Measurements from ENCODE around the gene GTPBP3.

GTPBP3 gene

DNA sequence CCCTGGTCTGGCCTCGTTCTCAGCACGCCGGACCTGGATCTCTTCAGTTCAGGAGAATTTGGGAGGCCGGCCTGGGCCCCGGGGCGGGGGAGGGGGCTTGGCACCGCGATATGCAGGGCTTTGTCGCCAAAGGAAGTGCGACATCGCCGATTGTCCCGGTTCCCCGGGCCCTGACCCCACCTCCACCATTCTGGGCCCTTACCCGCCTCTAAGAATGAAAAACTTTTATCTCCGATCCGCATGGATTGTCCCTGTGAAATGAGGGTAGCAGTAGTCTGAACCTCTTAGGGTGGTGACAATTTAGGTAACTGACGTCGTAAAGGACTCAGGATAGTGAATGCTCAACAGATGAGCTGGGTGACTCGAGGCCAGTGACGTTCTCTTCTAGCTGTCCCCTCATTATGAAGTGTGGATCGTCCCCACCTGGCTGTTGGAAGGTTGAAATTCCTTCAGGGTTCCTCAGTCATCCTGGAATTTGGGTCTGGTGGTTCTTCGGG lies 27.3 kb upstream of the GTPBP3 start:
- DNase-seq, result no peak

DNA sequence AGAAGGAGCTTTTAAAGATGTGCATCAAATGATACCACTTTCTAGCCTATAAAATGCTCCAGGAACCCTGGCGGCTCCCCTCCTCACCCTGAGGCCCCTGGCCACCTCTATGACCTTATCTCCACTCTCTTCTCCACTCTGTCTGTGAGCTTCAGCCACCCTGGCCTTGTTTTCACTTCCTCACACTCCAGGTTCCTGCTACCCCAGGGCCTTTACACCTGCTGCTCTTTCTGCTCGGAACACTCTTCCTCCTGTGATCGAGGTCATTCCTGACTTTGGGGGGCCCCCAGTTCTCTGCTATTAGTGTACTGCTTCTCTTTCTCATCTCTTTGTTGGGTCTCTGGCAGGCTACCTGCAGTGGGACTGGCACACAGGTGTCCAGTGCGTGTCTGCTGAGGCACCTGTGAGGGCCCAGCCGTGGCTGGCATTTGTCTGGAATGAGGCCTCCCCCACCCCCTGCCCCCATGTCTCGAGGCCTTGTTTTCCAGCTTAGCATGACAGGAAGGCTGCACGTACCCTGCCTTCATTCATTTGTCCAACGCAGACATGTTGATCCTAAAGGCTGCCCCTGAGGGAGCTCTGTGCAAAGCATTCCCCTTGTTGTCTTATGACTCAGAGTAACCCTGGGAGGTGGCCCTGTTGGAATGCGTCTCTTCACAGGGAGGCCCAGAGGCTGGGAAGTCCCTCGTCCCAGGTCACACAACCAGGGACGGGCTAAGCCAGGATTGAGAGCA lies 25.7 kb upstream of the GTPBP3 start:
- no peak for DNase-seq

DNA sequence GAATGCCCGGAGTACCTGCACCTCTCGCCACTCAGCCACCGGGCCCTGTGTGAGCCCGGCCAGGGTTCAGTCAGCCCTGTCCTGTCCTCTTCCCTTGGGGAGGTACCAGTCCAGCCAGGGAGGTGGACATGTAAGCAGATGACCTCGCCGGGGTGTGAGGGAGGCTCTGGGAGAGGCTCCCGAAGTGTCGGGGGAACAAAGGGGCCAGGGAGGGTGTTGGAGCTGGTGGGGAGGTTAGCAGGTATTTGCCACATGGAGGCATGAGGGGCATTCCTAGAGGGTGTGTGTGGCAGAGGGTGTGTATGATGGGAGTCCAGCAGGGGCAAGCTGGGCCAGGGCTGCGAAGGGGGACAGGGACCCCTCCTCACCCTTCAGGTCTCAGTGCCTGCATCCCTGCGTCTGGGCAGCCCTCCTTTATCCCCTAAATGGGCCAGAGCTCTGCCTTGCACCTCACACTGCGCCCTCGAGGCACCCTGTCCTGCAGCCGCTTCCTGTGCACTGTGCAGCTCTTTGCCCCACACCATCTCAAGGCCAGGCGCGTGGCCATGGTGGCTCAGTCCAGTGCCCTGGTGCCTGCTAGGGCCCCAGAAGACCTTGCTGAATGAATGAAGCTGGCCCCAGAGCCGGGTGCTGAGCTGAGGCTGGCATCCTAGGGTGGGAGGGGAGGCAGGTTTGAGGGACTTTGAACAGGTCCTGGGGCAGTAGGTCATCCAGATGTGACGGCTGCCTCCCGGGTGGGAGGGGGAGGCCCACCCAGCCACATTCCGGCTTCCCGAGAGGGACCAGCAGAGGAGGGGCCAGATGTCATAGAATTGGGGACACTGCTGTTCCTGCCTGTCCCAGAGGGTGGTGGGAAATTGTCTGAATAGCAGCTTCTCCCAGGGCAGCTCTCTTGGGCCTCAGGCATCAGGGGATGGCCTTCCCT lies 24.9 kb upstream of the GTPBP3 start:
- DNase-seq, result no peak

DNA sequence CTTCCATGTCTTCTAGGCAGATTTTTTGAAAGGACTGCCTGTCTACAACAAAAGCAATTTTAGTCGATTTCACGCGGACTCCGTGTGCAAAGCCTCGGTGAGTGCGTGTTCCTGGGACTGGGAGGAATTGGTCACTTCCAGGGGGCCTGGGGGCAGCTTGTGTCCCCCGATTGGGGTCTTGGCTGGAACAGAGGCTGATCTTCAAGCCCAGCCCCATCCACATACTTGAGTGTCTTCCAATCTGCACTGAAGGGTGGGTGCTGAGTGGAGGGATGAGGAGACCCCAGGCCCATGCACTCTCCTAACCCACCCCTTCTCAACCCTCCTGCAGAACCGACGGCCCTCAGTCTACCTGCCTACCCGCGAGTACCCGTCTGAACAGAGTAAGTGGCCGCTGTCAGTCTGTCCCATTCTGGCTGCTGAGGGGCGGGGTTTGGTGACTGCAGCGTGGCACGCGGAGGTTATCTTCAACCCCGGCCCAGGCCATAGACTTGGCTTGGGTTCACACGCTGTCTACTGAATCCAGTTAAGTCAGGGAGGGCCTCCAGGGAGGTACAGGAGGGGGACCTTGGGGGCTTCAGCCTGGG lies 23.3 kb upstream of the GTPBP3 start:
- no peak for DNase-seq

DNA sequence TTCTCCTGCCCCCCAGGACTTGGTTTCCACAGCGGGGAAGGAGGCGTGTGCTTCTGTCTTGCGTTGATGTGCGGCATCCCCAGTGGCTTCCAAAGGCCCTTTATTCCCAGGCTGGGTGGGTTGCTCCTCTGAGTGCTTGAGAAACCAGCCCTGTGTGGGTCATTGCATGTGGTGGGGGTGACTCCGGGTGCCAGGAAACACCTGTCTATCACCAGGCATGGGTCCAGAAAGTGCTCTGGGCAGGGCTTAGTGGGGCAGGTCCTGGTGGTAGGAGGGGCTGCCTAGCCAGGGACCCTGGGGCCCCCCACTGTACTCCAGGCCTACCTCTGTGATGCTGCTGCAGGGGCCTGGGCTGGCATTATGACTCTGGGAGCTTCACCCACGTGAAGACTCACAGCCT lies 18.4 kb upstream of the GTPBP3 start:
- no peak for DNase-seq

DNA sequence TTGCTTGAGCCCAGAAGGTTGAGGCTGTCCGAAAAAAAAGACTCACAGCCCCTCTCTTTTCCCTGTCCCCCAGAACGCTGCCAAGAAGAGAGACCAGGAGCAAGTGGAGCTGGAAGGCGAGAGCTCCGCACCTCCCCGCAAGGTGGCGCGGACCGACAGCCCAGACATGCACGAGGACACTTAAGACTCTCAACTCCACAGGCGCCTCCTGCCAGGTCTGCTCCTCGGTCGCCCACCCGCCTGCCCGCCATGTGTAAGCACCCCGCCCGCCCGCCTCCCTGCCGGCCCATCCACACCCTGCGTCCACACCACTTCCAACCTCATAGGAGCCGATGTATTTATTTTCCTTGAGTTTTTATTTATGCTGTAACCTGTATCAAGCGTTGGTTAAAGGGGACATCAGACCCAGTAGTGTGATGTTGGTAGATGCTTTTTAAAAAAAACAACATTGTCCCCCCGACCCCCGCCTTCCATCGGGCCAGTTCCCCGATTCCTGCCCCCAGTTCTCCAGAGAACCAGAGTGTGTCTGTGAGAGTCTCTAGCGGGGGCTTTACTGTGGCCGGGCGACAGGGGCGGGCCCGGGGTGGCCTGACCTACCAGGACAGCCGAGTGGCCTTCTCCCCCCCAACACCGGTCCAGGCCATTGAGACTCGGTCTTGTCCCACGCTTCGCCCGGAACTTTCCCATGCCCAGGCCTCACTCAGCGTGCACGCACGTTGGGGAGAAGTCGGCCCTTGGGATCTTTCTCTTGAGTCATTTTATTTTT lies 17.7 kb upstream of the GTPBP3 start:
- DNase-seq, result no peak

DNA sequence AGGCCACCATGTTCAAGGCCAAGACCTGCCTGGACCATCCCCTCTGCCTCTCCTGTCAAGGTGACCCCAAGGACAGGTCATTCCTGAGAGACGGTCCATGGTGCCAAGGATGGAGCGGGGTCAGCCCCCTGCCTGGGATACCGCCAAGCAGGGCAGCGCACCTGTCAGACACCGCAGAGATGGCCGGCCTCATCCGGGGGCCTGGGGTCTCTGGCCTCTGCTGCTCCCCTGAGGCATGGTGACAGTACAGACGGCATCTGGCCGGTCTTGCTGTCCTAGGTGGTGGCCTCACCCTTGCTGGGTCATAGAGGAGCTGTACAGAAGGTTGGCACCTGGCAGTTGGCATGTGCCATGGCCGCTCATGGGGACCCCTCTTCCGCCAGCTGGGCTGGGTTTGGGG lies 16.9 kb upstream of the GTPBP3 start:
- no peak for DNase-seq

DNA sequence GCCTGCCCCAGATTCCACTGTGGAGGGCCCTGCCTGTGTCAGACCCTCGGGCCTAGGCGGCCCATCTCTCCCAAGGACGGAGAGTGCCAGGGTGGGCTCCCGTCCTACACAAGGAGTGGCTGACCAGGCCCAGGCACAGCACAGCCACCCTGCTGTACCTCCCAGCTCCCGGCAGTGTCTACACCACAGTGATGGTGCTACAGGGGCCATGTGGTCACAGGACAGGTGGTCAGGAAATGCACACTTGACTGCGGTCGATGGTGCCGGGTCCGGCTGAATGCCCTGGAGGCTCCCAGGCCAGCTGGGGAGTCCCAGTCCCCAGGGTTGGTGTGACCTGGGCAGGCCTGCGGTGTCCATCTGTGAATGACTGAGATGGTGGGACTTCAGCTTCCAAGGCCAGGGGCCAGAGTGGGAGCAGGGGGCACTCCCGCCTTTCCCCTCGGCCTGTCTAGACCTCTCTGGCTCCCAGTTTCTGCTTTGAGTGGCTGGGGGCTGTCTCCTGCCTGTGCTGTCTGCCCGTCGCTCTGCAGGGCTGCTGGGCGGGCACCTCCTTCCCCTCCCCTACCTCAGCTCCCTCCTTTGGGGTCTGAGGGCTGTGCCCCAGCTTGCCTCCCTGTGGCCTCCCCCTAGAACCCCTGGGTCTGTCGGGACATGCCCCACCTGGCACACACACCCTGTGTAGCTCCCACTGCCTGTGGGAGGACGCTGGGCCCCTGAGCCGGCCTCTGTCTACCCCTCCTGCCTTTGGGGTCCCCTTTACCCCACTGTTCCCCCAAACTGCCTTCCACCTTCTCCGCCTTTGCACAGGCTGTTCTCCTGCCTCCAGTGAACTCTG lies 15.5 kb upstream of the GTPBP3 start:
- DNase-seq, result no peak

DNA sequence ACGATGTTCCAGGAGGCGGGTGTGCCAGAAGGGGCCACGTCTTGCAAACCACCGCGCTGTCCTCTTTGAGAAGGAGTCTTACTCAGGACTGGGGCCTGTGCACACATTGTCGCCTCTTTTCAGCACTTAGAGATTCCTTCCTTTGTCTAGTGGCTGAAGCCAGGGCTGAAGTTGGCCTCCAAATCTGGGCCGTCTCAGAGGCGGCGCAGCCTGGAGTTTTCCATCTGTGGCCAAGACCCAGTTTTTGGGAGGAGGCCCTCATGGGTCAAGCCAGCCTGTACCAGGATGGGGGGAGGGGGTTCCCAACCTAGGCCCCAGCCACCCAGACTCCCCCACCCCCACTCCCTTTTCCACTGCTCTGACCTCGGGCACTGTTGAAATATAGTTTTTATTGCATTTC lies 14.5 kb upstream of the GTPBP3 start:
- DNase-seq, result no peak

DNA sequence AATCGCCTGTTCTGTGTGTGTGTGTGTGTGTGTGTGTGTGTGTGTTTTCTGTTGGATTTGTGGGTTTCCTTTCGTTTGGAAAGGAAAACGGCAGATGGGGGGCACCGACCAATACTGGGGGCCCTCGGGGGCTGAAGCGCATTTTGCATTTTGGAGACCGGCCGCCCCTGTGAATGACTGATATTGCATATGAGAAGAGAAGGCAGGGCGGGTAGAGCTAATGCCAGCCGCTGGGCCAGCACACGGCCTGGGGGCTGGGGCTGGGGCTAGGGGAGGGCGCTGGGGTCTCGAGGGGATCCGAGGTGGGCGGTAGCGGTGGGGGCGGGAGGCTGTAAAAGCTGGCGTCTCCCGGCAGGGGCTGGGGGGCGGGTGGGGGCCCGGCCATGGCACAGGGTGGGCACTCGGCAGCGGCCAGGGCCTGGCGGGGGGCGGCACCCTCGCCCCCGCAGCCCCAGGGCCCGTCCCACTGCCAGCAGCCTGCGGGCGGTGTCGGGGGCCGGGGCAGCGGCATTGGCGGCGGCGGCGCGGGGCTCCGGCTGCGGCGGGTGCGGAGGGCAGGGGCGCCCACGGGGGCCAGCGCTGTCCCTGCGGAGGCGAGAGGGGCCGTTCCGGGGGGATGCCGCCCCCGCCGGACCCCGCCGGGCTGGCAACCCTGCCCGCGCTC lies 13.9 kb upstream of the GTPBP3 start:
- no peak for DNase-seq

DNA sequence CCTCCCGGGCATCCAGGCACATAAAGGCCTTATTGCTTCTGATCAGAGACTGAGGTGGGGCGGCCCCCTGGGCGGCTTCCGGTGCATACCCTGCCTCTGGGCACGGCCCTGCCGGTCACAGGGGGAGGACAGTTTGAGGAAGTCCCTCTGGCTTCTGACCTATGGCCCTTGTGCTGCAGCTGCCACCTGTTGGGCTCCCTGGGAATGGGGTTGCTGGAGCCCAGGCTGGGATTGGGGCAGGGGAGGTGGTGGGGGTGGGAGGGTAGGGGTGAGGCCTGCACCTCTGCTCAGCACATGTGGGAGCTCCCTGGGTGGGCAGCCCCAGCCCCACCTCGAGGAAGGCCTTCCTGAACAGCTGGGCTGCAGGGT lies 13.4 kb upstream of the GTPBP3 start:
- no peak for DNase-seq

DNA sequence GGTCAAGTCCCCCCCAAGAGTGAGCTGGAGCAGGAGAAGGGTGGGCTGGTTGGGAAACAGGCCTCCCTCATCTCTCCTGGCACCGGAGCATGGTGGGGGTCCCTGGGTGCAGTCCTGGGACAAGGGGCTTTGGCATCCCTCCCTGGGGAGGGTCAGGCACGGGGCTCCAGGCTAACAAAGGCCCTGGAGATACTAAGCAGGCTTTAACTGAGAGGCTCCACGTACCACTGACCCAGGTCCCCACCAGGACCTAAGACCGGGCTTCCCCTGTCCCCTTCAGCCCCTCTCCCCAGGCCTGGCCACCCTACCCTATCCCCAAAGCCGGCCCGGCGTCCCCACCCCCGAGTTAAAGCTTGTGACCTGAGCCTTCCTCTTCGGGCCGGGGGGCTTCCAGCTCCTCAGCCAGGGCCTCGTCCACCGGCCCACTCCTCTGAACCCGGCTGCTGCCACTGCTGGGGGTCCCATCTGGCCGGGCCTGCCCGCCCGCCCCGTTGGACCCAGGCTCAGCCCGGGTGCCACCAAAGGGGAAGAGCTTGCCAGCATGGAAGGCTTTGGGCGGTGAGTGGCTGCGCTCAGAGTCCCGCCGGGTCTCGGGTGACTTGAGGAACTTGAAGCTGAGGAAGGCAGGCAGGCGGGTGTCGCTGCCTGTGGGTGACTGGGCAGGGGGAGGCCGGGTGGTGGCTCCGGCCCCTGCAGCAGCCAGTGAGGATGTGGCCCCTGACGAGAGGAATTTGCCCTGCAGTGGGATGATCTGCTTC lies 12.8 kb upstream of the GTPBP3 start:
- DNase-seq, result no peak

DNA sequence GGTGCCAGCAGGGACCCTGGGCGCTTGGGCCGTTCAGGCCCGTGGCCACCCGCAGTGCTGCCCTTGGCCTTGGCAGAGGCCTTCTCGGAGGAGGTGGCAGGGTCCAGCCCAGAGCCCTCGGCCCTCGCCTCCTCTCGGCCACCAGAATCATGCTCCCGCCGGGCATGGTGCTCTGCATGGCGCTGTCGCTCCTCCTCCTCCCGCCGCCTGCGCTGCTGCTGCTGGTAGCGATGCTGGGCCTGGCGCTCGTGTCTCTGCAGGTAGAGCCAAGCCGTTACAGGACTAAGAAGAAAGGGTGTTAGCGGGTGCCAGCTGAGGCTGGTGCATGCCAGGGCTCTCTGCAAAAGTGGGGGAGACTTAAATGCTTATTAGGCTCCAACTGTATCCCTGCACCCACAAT lies 12.2 kb upstream of the GTPBP3 start:
- no peak for DNase-seq

DNA sequence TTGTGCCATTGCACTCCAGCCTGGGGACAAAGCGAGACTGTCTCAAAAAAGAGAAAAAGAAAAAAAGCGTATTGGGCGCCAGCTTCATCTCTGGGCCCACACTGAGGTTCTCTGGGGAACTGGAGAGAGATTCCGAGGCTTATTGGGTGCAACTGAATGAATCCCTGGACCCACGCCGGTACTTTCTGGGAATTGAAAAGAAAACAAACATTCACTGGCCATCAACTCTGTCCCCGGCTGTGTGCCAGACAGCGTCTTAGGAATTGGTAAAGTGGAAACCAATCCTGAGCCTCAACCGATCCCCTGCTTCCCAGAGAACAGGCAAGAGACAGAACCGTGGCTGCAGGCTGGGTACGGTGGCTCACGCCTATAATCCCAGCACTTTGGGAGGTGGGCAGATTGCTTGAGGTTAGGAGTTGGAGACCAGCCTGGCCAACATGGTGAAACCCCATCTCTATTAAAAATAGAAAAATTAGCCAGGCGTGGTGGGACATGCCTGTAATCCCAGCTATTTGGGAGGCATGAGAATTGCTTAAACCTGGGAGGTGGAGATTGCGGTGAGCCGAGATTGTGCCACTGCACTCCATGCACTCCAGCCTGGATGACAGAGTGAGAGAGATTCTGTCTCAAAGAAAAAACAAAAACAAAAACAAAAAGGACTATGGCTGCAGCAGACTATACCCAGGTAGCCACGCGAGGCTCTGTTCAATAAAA lies 11.3 kb upstream of the GTPBP3 start:
- no peak for DNase-seq

DNA sequence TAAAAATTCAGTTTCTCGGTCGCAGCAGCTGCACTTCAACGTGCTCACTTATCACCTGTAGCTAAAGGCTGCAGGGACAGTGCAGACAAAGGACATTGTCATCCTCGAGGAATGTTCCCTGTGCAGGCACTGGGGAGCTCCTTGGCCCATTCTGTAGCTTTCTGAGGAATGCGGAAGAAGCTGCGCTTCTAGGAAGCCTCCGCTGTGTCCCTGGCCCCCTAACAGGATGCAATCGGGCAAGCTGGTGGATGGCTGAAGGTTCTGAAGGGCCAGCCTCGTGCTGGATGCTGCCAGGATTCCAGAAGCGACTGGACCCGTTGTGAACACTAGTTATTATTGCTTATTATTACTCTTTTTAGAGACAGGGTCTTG lies 10.8 kb upstream of the GTPBP3 start:
- no peak for DNase-seq

DNA sequence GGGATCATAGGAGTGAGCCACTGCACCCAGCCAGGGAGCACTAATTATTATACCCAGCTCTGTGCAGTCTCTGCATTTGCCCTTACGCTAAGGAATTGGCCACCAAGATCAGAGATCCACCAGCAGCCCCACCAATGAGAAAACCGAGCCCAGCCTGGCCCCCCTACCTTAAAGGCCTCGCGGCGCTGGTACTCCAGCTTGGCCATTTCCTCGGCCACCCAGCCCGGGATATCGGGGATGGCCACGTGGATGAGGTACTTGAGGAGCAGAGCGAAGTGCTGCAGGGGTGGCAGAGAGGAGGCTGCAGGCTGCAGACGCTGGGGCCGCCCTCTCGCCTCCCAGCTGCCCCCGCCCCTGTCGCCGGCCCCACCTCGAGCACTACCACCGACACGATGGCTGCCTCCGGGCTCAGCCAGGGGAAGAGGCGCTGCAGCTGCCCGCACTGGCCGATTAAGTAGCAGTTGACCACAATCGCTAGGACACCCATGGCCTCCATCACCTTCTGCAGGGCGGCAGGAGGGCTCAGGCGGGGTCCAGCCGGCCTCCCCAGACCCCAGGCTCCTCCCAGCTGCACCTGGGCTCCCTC lies 10.2 kb upstream of the GTPBP3 start:
- no peak for DNase-seq

DNA sequence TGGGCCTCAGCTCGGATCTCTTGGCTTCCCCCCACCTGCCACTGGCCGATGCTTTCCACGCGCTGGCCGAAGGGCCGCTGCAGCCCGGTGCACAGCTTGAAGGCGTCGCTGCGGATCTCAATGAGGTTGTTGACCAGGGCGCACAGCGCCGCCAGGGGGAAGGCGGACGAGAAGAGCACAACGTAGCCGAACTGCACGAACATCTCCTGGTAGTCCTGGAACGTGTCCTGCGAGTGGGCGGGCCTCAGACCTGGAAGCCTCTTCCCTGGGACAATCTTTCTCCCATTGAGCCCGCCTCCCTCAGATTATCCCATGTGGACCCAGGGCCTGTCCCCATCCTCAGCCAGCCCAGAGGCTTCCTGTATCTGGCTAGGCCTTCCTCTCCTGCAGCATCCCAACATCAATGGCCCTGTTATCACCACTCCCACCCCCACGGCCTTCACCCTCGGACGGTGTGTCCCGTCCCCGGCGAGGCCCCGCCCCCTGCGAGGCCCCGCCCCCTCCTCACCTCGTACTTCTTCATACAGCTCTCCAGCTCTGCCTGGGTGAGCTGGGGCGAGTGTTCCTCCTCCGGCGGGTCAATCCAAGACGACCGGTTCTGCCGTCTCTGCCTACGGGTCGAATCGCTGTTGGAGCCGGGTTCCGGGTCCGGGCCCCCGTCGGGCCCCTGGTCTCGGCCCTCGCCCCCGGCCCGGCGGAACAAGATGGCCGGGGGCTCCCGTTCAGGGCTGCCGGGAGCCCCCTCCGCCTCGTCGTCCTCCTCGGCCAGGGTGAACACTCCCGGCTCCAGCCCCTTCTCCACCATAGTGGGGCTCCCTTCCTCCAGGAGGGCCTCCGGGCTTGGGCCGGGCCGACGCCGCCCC lies 9.5 kb upstream of the GTPBP3 start:
- DNase-seq, result no peak

DNA sequence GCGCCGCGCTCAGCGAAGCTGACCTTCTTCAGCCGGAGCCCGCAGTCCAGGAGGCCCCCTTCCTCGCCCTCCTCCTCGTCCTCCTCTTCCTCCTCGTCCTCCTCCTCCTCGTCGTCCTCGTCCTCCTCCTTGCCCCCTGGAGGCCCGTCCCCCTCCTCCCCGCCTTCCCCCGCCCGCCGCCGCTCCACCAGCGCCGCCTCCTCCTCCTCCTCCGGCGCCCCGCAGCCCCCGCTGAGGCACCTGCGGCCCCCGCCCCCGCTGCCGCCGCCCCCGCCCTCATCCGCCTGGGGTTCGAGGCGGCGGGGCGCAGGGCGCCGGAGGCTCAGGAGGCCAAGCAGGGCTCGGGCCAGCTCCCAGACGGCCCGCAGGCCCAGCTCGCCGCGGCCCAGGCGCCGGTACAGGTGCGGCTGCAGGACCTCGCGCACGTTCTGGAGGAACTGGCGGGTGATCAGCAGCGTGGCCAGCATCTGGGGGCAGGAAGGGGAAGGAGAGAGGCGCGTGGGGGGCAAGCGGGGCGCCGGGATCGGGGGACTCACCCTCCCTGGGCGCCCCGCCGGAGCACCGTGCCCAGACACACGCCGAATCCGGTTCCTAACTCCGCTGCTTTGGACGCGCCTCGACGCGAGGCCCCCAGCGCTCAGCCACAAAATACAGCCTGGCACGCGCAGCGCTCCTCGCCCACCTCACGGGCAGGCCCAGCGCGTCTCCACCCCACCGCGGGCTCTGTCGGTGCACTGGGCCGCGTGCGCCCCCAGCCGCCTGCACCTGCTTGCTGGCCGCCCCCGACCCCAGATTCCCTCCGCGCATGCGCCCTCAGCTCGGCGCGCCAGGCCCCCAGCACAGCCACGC lies 8.6 kb upstream of the GTPBP3 start:
- no peak for DNase-seq
